IPS-15b (cell line): ENCODE data around the gene DDX56.

Experiments used
- H3K27me3 ChIP-seq: one replicate; pipeline ENCODE4 v1.6.1; 2013; ENCODE audit warnings: low read length; ENCODE audit not compliant: control insufficient read depth, insufficient read depth
- H3K36me3 ChIP-seq: one replicate; pipeline ENCODE4 v1.6.1; 2013; ENCODE audit warnings: low read length; ENCODE audit not compliant: control insufficient read depth, insufficient read depth
- H3K4me1 ChIP-seq: one replicate; pipeline ENCODE4 v1.6.1; 2013; ENCODE audit warnings: mild to moderate bottlenecking, low read length; ENCODE audit not compliant: control insufficient read depth, insufficient read depth
- H3K4me3 ChIP-seq: one replicate; pipeline ENCODE4 v1.5.1; 2013; ENCODE audit warnings: low read depth, low read length
- H3K9ac ChIP-seq: one replicate; pipeline ENCODE4 v1.6.1; 2013; ENCODE audit warnings: low read depth, mild to moderate bottlenecking, low read length
- H3K9me3 ChIP-seq: one replicate; pipeline ENCODE4 v1.6.1; 2013; ENCODE audit warnings: mild to moderate bottlenecking, low read length; ENCODE audit not compliant: control insufficient read depth, insufficient read depth

Gene DDX56

GRCh38 chr7:44537442-44537841, 36.3 kb downstream of the DDX56 start:
- Histone ChIP-seq H3K4me3 (no peak overlapping the region), H3K9ac (no peak overlapping the region), H3K27me3 (no peaks in the 10 kb centered on the region), H3K4me1 (no peaks in the 10 kb centered on the region), H3K9me3 (no peaks in the 10 kb centered on the region), H3K36me3 (no peaks in the 10 kb centered on the region)

GRCh38 chr7:44536090-44536489, 37.6 kb downstream of the DDX56 start:
- H3K36me3 ChIP-seq = no peaks in the 10 kb centered on the region
- no peaks in the 10 kb centered on the region for H3K27me3 ChIP-seq
- no peaks in the 10 kb centered on the region for H3K4me1 ChIP-seq
- H3K9me3 ChIP-seq = no peaks in the 10 kb centered on the region
- no peak overlapping the region for H3K9ac ChIP-seq
- no peak overlapping the region for H3K4me3 ChIP-seq

- Histone ChIP-seq H3K4me3 (no peak overlapping the region), H3K9ac (no peak overlapping the region), H3K27me3 (no peaks in the 10 kb centered on the region), H3K4me1 (no peaks in the 10 kb centered on the region), H3K36me3 (no peaks in the 10 kb centered on the region), H3K9me3 (no peaks in the 10 kb centered on the region)
These were observed 38.2 kb downstream of the DDX56 start for GRCh38 chr7:44535348-44536064.

- Histone ChIP-seq H3K4me3 (no peak overlapping the region), H3K4me1 (no peaks in the 10 kb centered on the region), H3K36me3 (no peaks in the 10 kb centered on the region), H3K9me3 (no peaks in the 10 kb centered on the region), H3K27me3 (no peaks in the 10 kb centered on the region), H3K9ac (no peak overlapping the region)
These were observed 39.2 kb downstream of the DDX56 start for GRCh38 chr7:44534501-44534900.

GRCh38 chr7:44534087-44534486, 39.6 kb downstream of the DDX56 start:
- no peaks in the 10 kb centered on the region for H3K4me1 ChIP-seq
- no peaks in the 10 kb centered on the region for H3K9me3 ChIP-seq
- no peaks in the 10 kb centered on the region for H3K27me3 ChIP-seq
- no peak overlapping the region for H3K9ac ChIP-seq
- H3K4me3 ChIP-seq = no peak overlapping the region
- no peaks in the 10 kb centered on the region for H3K36me3 ChIP-seq

DNA sequence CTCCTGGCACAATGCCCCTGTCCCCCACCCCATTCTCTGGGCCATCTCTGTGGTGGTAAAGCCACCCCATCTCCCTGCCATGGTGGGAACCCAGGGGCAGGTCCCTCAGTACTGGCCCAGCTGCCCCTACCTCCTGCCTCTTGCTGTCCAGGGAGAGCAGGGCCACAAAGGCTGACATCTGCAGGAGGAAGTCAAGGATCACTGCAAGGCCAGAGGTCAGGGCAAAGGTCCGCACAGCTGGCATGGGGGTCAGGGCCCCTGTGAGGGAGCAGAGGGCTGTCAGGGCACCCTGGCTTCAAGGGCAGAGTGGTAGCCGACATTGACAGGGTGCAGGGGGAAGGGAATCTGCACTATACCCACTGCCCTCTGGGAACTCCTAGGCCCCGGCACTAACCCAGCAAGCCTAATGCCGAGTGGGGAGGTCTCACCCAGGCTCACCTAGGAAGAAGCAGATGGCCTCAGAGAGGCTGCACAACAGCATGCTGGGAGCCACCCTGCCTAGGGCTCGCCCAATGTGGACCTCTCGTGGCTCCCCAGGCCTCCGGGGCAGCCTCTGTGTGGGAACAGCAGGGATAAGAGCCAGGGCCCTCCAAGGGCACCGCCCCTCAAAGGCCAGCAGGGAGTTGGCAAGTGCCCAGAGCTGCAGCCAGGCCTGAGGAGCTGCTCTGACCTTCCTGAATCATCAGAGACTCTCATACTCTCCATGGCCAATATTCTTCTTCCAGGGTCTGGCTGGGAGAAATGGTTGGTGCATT, 40.2 kb downstream of the DDX56 start:
- H3K9ac ChIP-seq = no peak overlapping the region
- no peak overlapping the region for H3K4me3 ChIP-seq
- H3K9me3 ChIP-seq = no peaks in the 10 kb centered on the region

DNA sequence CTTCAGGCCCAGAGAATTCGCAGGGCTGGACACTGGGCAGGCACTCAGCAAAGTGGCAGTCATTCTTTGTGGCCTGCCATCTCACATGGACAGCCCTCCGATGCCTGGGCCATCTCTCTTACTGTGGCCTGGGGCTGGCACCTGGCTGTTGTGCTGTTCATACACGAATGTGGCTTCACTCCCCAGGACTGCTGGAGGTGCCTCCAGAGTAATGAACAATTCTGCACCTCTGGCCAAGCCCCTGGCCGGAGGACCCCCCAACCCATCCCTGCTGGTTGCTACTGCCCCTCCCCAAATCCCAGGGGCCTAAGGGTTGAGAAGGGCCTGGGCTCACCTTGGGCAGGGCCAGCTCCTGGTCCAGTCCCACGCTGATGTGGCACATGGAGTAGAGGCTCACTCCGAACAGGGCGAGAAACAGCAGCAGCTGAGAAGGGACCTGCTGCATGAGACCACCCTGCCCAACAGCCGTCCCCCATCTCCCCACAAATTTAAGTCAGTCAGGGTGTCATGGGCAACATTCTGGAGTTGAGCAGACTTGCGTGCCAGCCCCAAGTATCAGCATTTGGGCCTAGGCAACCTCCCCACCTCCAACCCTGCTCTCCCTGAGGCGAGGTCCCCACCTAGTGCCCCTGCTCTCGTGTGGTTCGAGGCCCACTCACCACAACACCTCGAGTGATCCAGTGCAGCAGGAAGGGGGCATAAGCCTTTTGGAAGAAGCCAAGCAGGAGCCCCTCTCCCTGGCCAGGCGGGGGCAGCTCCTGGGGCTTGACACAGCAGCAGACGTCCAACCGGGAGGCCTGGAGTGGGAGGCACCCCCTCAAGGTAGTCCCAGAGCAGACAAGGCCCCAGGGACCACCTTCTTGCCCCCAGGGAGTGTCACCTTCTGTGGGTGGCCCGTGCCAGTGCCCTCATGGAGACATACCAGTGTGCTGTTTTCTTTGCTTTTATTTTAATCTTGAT, 42.0 kb downstream of the DDX56 start:
- Histone ChIP-seq H3K4me1 (no peaks in the 10 kb centered on the region), H3K9ac (no peak overlapping the region)

More for the DNA sequence above, 40.2 kb downstream of the DDX56 start:
- H3K27me3 ChIP-seq = no peaks in the 10 kb centered on the region
- H3K4me1 ChIP-seq = no peaks in the 10 kb centered on the region
- no peaks in the 10 kb centered on the region for H3K36me3 ChIP-seq

DNA sequence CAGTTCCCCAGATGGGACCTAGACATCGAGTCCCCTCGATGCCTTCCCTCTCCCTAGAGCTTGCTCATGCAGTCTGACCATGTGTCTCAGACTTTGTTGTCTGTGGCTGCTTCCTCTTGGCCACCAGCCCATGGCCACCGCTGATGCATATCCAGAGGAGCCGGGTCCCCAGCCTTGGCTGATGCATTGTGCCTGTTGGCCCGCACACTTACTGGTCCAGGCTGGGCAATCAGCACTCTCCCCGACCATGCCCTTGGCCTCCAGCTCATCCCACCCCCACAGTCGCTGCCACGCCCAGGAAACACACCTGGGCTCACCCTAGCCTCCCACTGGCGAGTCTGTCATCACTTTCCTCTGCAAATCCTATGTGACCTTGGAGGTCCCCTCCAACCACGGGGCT, 42.7 kb downstream of the DDX56 start:
- Histone ChIP-seq H3K4me1 (no peaks in the 10 kb centered on the region), H3K27me3 (no peaks in the 10 kb centered on the region), H3K9me3 (no peaks in the 10 kb centered on the region), H3K4me3 (no peak overlapping the region), H3K9ac (no peak overlapping the region), H3K36me3 (no peaks in the 10 kb centered on the region)

More for the DNA sequence above, 42.0 kb downstream of the DDX56 start:
- Histone ChIP-seq H3K9me3 (no peaks in the 10 kb centered on the region), H3K4me3 (no peak overlapping the region), H3K27me3 (no peaks in the 10 kb centered on the region), H3K36me3 (no peaks in the 10 kb centered on the region)

DNA sequence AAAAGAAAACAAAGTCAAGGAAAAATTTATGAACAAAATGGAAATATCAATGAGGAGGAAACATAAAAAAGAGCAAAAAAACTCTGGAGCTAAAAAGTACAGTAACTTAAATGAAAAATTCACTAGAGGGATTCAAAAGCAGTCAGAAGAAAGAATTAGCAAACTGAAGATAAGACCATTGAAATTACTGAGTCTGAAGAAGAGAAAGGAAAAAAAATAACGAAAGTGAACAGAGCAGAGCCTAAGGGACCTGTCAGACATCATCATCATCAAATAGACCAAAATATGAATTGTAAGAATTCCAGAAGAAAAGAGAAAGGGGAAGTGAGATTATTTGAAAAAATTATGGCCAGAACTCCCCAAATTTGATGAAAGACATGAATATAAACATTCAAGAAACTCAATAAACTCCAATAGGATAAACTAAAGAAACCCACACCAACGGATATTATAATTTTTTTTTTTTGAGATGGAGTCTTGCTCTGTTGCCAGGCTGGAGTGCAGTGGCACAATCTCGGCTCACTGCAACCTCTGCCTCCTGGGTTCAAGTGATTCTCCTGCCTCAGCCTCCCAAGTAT, 48.8 kb downstream of the DDX56 start:
- no peaks in the 10 kb centered on the region for H3K27me3 ChIP-seq
- H3K4me1 ChIP-seq = no peaks in the 10 kb centered on the region
- no peak overlapping the region for H3K4me3 ChIP-seq
- H3K9ac ChIP-seq = no peak overlapping the region
- H3K36me3 ChIP-seq = no peaks in the 10 kb centered on the region
- H3K9me3 ChIP-seq = no peaks in the 10 kb centered on the region

DNA sequence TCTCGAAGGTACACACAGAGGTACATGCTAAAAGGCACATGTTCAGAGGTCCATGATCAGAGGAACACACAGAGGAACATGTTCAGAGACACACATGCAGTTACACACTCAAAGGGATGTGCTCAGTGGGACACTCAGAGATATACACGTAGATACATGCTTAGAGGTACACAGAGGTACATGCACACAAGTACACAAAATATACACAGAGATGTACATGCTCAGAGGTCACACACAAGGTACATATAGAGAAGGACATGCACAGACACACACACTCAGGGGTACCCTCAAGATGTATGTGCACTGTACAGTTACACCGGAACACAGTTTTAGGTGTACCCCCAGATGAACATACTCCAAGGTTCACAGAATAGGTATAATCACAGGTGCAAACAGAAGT, 51.4 kb downstream of the DDX56 start:
- Histone ChIP-seq H3K4me1 (no peaks in the 10 kb centered on the region), H3K9ac (no peak overlapping the region), H3K36me3 (no peaks in the 10 kb centered on the region)

GRCh38 chr7:44521347-44522095, 52.2 kb downstream of the DDX56 start:
- Histone ChIP-seq H3K9me3 (no peaks in the 10 kb centered on the region), H3K27me3 (no peaks in the 10 kb centered on the region), H3K36me3 (no peaks in the 10 kb centered on the region), H3K4me3 (no peak overlapping the region), H3K9ac (no peak overlapping the region), H3K4me1 (no peaks in the 10 kb centered on the region)

More for the DNA sequence above, 51.4 kb downstream of the DDX56 start:
- Histone ChIP-seq H3K4me3 (no peak overlapping the region), H3K9me3 (no peaks in the 10 kb centered on the region), H3K27me3 (no peaks in the 10 kb centered on the region)
